GM12891 (cell line): ENCODE measurements around the gene UGT2A1.

Experiments
- PAX5 ChIP-seq: IDR thresholded peaks from 2 replicates; pipeline ENCODE4 v1.6.1; 2011; ENCODE audit warnings: low read length, moderate library complexity, mild to moderate bottlenecking; ENCODE audit not compliant: insufficient read depth, severe bottlenecking
- POLR2A ChIP-seq: IDR thresholded peaks from 2 replicates; pipeline ENCODE4 v1.6.1; 2011; ENCODE audit warnings: low read depth, low read length, control low read depth
- POLR2AphosphoS5 ChIP-seq: IDR thresholded peaks from 2 replicates; pipeline ENCODE4 v1.6.1; 2011; ENCODE audit warnings: low read depth, low read length, control low read depth
- POU2F2 ChIP-seq: IDR thresholded peaks from 2 replicates; pipeline ENCODE4 v1.6.1; 2011; ENCODE audit warnings: low read depth, mild to moderate bottlenecking, control low read depth, low read length, moderate library complexity
- SPI1 ChIP-seq: IDR thresholded peaks from 2 replicates; pipeline ENCODE4 v1.6.1; 2011; ENCODE audit warnings: low read depth, low read length, control low read depth
- TAF1 ChIP-seq: IDR thresholded peaks from 2 replicates; pipeline ENCODE4 v1.6.1; 2011; ENCODE audit warnings: low read depth, low read length, control low read depth

GRCh38 chr4:69568787-69569186 lies 84.3 kb downstream of the UGT2A1 start:
- TF ChIP-seq POLR2A (no peak), POLR2AphosphoS5 (no peak), PAX5 (no peak), TAF1 (no peak), SPI1 (no peak), POU2F2 (no peak)
